Measurements from ENCODE around the gene IL12RB2. TPM values are rescaled to one million over a fixed set of nuclear protein-coding genes. Genes with fewer than 3 reads are reported as not detected.

Gene IL12RB2
- total RNA-seq, 1 experiment from 2014 or later, result 0.22 TPM

DNA sequence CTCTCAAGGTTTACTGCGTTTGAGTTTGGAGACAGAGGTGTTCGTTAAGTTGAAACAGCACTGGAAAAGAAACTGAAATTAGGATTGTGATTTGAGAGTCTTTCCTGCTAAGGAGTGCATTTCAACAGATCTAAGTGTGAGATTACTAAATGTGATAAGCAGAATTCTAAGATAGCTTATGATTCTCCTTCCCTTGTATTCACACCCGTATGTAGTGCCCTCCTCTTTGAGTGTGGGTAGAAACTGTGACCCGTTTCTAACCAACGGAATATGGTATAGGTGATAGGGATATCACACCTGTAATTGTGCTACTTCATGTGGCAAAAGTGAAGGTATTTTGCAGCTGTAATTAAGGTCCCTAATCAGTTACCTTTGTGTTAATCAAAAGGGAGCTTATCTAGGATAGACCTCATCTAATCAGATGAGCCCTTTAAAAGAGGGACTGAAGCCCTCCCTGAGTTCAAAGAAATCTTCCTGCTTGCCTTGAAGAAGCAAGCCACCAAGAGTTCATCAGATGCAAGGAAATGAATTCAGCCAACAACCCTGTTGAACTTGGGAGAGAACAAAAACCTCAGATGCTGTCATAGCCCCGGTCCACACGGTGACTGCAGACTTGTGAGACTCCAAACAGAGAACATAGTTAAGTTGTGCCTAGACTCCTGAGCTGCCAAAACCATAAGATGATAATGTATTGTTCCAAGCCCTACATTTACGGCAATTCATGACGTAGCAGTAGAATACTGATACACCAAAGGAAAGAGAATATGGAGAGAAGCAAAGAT, 12.6 kb upstream of the IL12RB2 start:
- intact Hi-C loops (cut with micrococcal nuclease), result no loop called here
- Histone ChIP-seq H3K79me2 (ENCODE audit: insufficient read depth, low read length) (no peaks in the 10 kb centered on the region), H3K9me3 (ENCODE audit: control insufficient read depth in 1 of 2, insufficient read depth in 1 of 2, low read depth in 1 of 2, low read length in 2 of 2) (no peaks in the 10 kb centered on the region), H3K4me2 (ENCODE audit: low read length) (no peak overlapping the region), H3K27me3 (ENCODE audit: insufficient read depth, low read length) (no peaks in the 10 kb centered on the region), H3K9ac (ENCODE audit: low read length) (no peak overlapping the region), H3K4me3 (replicated peaks in 1 of 2; ENCODE audit: low read depth in 1 of 2, low read length in 2 of 2) (no peak overlapping the region), H4K20me1 (ENCODE audit: insufficient read depth) (no peaks in the 10 kb centered on the region), H3K36me3 (ENCODE audit: control insufficient read depth in 1 of 2, insufficient read depth in 2 of 2, low read length in 2 of 2) (no peaks in the 10 kb centered on the region), H2AFZ (ENCODE audit: low read depth, low read length, poor library complexity, severe bottlenecking) (no peak overlapping the region), H3K9me2 (ENCODE audit: insufficient read depth) (no peaks in the 10 kb centered on the region), H3K4me1 (ENCODE audit: control insufficient read depth in 1 of 2, insufficient read depth in 2 of 2, low read length in 2 of 2) (no peaks in the 10 kb centered on the region), H3K27ac (ENCODE audit: low read depth, low read length) (no peak overlapping the region)
- TF ChIP-seq, protein P1, sequence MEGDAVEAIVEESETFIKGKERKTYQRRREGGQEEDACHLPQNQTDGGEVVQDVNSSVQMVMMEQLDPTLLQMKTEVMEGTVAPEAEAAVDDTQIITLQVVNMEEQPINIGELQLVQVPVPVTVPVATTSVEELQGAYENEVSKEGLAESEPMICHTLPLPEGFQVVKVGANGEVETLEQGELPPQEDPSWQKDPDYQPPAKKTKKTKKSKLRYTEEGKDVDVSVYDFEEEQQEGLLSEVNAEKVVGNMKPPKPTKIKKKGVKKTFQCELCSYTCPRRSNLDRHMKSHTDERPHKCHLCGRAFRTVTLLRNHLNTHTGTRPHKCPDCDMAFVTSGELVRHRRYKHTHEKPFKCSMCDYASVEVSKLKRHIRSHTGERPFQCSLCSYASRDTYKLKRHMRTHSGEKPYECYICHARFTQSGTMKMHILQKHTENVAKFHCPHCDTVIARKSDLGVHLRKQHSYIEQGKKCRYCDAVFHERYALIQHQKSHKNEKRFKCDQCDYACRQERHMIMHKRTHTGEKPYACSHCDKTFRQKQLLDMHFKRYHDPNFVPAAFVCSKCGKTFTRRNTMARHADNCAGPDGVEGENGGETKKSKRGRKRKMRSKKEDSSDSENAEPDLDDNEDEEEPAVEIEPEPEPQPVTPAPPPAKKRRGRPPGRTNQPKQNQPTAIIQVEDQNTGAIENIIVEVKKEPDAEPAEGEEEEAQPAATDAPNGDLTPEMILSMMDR (IDR thresholded peaks at IDR 0.05 in 2 of 3, conservative IDR thresholded peaks at IDR 0.05 in 1 of 3; ENCODE audit: borderline replicate concordance in 1 of 3, insufficient read depth in 1 of 3, low read depth in 2 of 3, low read length in 2 of 3), result no peak
- no peak for TF ChIP-seq POLR2AphosphoS5 (IDR thresholded peaks at IDR 0.05; ENCODE audit: low read depth, low read length)
- TF ChIP-seq, protein P2, sequence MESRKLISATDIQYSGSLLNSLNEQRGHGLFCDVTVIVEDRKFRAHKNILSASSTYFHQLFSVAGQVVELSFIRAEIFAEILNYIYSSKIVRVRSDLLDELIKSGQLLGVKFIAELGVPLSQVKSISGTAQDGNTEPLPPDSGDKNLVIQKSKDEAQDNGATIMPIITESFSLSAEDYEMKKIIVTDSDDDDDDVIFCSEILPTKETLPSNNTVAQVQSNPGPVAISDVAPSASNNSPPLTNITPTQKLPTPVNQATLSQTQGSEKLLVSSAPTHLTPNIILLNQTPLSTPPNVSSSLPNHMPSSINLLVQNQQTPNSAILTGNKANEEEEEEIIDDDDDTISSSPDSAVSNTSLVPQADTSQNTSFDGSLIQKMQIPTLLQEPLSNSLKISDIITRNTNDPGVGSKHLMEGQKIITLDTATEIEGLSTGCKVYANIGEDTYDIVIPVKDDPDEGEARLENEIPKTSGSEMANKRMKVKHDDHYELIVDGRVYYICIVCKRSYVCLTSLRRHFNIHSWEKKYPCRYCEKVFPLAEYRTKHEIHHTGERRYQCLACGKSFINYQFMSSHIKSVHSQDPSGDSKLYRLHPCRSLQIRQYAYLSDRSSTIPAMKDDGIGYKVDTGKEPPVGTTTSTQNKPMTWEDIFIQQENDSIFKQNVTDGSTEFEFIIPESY (IDR thresholded peaks at IDR 0.05; ENCODE audit: extremely low read depth, insufficient replicate concordance, low read length), result no peak
- TF ChIP-seq EZH2 (IDR thresholded peaks at IDR 0.05), result no peak
- no peak for TF ChIP-seq SRF (IDR thresholded peaks at IDR 0.05; ENCODE audit: low read depth)
- TF ChIP-seq TCF7L2 (IDR thresholded peaks at IDR 0.05; ENCODE audit: borderline replicate concordance, extremely low read depth, insufficient read depth, insufficient read length), result no peak
- TF ChIP-seq, protein P3, sequence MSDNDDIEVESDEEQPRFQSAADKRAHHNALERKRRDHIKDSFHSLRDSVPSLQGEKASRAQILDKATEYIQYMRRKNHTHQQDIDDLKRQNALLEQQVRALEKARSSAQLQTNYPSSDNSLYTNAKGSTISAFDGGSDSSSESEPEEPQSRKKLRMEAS (IDR thresholded peaks at IDR 0.05), result no peak
- no TSS peak for BruUV-seq (replicated peaks)
- ChIA-PET POLR2A (no interaction called here), RAD21 (ENCODE audit: low non-redundant PET in 1 of 2, low total read pairs in 2 of 2, uncharacterized antibody in 2 of 2, unreplicated experiment in 2 of 2) (no interaction called here), CTCF (no interaction called here)
- no peak for ATAC-seq
- no peak for DNase-seq (ENCODE audit: low read depth, low spot score)
